Progenitor cell of endocrine pancreas (in vitro differentiated cells): ENCODE data around the gene DCAF4L1. TPM values are rescaled to one million over a fixed set of nuclear protein-coding genes. Genes with fewer than 3 reads are reported as not detected.

Source experiments
- DNase-seq: peaks from one replicate; pipeline ENCODE4 v3.0.0; 2021; ENCODE audit warnings: low spot score; ENCODE audit not compliant: unreplicated experiment
- H3K27ac Mint-ChIP-seq: 2 replicates; pipeline ENCODE4 v1.8.0; 2021; ENCODE audit warnings: mild to moderate bottlenecking, moderate library complexity, mixed read lengths
- H3K27me3 Mint-ChIP-seq: 2 replicates; pipeline ENCODE4 v1.8.0; 2021; ENCODE audit warnings: mixed read lengths
- H3K36me3 Mint-ChIP-seq: 2 replicates; pipeline ENCODE4 v1.8.0; 2022; ENCODE audit warnings: mixed read lengths; ENCODE audit not compliant: insufficient read depth
- H3K4me1 Mint-ChIP-seq: 2 replicates; pipeline ENCODE4 v1.8.0; 2021; ENCODE audit warnings: low read depth, mixed read lengths
- H3K4me3 Mint-ChIP-seq: 2 replicates; pipeline ENCODE4 v1.8.0; 2021; ENCODE audit warnings: low read depth, mild to moderate bottlenecking, moderate library complexity, mixed read lengths
- H3K9me3 Mint-ChIP-seq: 2 replicates; pipeline ENCODE4 v1.8.0; 2021; ENCODE audit warnings: low read depth, mixed read lengths
- total RNA-seq: library from RNA; stranded (reverse); gene quantifications from 2 replicates; pipeline ENCODE4 v1.2.1, GENCODE V29; 2021
- TF ChIP-seq, protein P1 (sequence below): fragments of 200-600 bp; sonication (generic); IDR thresholded peaks from one replicate; pipeline ENCODE4 v1.5.0; 2021; ENCODE audit warnings: antibody characterized with exemption, mild to moderate bottlenecking; ENCODE audit not compliant: unreplicated experiment

The DCAF4L1 gene
- total RNA-seq, 1 donor from 2014 or later, result 0.17 TPM

DNA sequence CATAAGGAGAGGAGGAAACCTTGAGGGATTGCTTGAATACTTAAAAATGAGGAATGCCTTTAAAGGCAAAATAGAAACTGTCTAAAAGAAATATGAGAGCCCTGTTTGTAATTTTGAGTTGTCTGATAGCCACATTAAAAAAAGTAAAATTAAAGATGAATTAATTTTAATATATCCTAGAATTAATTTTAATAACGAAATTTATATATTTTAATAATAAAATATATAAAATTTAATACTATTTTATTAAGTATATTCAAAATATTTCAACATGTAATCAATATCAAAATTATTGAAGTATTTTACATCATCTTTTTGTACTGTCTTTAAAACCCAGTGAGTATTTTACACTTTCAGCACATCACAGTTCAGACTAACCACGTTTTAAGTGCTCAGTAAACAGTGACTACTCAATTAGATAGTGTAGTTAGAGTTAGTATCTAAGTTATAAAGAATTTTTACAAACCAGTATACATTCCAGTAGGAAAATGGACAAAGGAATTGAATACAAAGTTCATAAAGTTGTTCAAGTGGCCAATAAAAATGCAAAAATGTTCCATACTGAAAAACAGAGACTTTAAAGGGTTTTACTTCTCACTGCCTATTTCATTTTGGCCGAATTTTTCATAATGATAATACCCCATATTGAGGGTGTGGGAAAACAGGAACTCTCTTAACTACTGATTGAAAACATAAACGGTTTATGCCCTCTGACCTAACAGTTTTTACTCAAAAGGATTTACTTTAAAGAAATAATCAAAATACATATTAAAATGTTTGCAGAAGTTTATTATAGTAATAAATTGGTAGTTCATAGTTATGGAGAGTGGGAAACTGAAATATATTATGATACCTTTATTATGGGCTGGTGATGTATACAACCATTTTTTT lies 11.7 kb downstream of the DCAF4L1 start:
- H3K9me3 Mint-ChIP-seq, result no peaks in the 10 kb centered on the region
- no peak for DNase-seq
- peaks cover 3% of the 10 kb centered on the region for H3K36me3 Mint-ChIP-seq
- H3K27ac Mint-ChIP-seq, result no peak overlapping the region
- no peaks in the 10 kb centered on the region for H3K27me3 Mint-ChIP-seq
- H3K4me3 Mint-ChIP-seq, result no peak overlapping the region
- TF ChIP-seq, protein P1, sequence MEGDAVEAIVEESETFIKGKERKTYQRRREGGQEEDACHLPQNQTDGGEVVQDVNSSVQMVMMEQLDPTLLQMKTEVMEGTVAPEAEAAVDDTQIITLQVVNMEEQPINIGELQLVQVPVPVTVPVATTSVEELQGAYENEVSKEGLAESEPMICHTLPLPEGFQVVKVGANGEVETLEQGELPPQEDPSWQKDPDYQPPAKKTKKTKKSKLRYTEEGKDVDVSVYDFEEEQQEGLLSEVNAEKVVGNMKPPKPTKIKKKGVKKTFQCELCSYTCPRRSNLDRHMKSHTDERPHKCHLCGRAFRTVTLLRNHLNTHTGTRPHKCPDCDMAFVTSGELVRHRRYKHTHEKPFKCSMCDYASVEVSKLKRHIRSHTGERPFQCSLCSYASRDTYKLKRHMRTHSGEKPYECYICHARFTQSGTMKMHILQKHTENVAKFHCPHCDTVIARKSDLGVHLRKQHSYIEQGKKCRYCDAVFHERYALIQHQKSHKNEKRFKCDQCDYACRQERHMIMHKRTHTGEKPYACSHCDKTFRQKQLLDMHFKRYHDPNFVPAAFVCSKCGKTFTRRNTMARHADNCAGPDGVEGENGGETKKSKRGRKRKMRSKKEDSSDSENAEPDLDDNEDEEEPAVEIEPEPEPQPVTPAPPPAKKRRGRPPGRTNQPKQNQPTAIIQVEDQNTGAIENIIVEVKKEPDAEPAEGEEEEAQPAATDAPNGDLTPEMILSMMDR, result no peak
- H3K4me1 Mint-ChIP-seq, result peaks cover 15% of the 10 kb centered on the region

- peaks cover 3% of the 10 kb centered on the region for H3K36me3 Mint-ChIP-seq
- no peaks in the 10 kb centered on the region for H3K27me3 Mint-ChIP-seq
- no peak for DNase-seq
- H3K9me3 Mint-ChIP-seq, result no peaks in the 10 kb centered on the region
- H3K4me1 Mint-ChIP-seq, result peaks cover 16% of the 10 kb centered on the region
- TF ChIP-seq, protein P1, result no peak
- no peak overlapping the region for H3K4me3 Mint-ChIP-seq
- no peak overlapping the region for H3K27ac Mint-ChIP-seq
Observed at GRCh38 chr4:41994461-41994985, 13.0 kb downstream of the DCAF4L1 start.

DNA sequence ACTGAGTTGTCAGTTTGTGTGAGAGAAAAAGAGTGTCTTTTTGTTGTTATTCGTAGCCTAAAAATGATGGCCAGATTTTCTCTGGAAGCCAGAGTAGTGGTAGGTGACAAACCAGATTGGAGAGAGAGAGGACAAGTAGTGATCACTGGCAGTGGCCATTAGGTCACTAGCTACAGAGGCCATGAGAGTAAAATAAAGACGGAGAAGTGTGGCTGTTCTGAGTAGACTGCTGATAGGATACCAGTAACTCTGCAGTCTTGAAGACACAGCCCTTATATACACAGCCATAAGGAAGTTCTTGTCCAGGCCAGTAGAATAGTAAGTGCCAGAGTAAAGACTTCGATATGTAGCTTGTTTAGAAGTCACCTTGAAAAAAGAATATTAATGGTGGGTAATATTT lies 16.5 kb downstream of the DCAF4L1 start:
- Mint-ChIP-seq H3K4me1 (peaks cover 5% of the 10 kb centered on the region), H3K27ac (no peak overlapping the region), H3K27me3 (no peaks in the 10 kb centered on the region), H3K4me3 (no peak overlapping the region), H3K36me3 (peaks cover 3% of the 10 kb centered on the region), H3K9me3 (no peaks in the 10 kb centered on the region)
- no peak for DNase-seq
- TF ChIP-seq, protein P1, result no peak

DNA sequence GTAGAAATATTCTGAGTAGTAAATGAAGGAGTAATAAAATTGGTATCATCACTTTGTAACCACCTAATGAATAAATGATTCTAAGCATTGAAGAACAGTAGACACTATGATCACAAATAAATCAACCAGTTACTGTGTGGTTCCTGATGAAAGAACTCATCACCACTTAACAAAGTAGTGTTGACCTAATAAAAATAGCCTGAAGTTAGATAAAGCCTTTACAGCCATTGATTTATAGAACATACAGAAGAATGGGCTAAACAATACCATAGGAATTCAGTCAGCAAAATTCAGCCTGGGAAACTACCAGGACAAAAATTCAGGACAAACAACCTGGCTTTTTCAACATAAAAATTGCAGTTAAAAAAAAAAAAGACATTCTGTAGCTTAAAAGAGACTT lies 17.8 kb downstream of the DCAF4L1 start:
- Mint-ChIP-seq H3K27ac (peak overlapping the region; percentile 27), H3K4me1 (peaks cover 5% of the 10 kb centered on the region), H3K36me3 (peaks cover 5% of the 10 kb centered on the region), H3K4me3 (no peak overlapping the region), H3K27me3 (no peaks in the 10 kb centered on the region), H3K9me3 (no peaks in the 10 kb centered on the region)
- DNase-seq, result no peak
- TF ChIP-seq, protein P1, result no peak

- Mint-ChIP-seq H3K27ac (no peak overlapping the region), H3K4me1 (no peaks in the 10 kb centered on the region), H3K27me3 (no peaks in the 10 kb centered on the region), H3K4me3 (no peak overlapping the region), H3K9me3 (no peaks in the 10 kb centered on the region), H3K36me3 (peaks cover 13% of the 10 kb centered on the region)
- TF ChIP-seq, protein P1, result no peak
- DNase-seq, result no peak
Observed at GRCh38 chr4:42008011-42008786, 26.6 kb downstream of the DCAF4L1 start.
